ENCODE results near the gene DCP2.
A peak's percentile ranks its signal among the peaks of the same experiment; 100 is the strongest.
"Not testable (repeated sequence)": the region's sequence is repeated elsewhere in the genome, so short reads cannot be mapped to it uniquely, and the experiment has no call there.

The DCP2 gene

GRCh38 chr5:112976432-112977309, at the start of gene DCP2:
Gene DCP2 (plus strand): TSS chr5:112976798. CDS start chr5:112976934, 136 bp downstream.
- DNase-seq (ENCODE audit: low read depth) = peak; percentile 98

DNA sequence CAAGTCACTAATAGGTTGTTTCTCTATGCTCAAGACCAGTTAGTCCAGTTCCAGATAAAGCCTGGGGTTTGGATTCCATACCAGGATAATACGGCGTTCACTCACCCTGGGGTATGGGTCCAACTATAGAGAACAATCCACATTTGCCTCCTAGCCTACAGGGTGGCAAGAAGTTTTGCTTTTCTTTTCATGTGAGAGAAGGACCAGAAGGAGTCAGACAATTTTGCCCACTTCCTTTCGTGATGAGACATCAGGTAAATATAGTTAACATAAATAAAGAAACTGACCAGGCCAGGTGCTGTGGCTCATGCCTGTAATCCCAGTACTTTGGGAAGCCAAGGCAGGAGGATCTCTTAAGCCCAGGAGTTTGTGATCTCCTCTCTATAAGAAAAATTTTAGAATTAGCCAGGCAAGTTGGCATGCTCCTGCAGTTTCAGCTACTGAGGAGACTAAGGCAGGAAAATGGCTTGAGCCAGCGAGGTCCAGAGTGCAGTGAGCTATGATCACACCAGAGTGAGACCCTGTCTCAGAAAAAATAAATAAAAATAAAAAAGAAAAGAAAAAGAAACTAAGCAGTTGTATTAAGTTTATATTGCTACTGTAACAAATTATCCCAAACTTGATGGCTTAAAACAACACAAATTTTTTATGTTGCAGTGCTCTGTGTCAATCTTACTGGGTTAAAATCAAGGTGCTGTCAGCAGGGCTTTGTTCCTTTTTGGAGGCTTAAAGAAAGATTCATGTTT, 47.1 kb upstream of the DCP2 start:
- DNase-seq (ENCODE audit: low read depth) = no peak

- DNase-seq (ENCODE audit: low read depth) = no peak
These were observed 46.6 kb upstream of the DCP2 start for GRCh38 chr5:112930082-112930344.

DNA sequence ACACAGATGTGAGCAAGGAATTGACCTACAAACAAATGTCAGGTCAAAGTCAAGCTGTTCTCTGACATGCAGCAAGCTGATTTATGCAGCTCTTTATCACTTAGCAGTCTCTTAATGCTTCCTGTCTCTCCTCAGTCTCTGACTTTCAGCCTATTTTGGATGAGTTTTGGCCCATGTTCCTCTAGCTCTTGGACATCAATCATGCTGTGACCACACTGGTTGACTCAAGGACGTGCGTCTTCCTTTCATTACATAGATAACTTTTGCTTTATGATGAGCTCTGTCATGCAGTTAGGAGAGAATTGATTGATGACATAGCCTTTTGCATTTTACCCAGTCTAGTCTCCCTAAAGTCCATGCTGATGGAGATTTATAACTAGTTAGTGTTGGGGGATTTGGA, 45.1 kb upstream of the DCP2 start:
- peak; percentile 39 for DNase-seq (ENCODE audit: low read depth)

- no peak for DNase-seq (ENCODE audit: low read depth)
These were observed 43.5 kb upstream of the DCP2 start for GRCh38 chr5:112933105-112933504.

- DNase-seq (ENCODE audit: low read depth) = peak; percentile 80
These were observed 42.8 kb upstream of the DCP2 start for GRCh38 chr5:112933651-112934365.

GRCh38 chr5:112934366-112934663, 42.3 kb upstream of the DCP2 start:
- DNase-seq (ENCODE audit: low read depth) = no peak

GRCh38 chr5:112935675-112936074, 40.9 kb upstream of the DCP2 start:
- DNase-seq (ENCODE audit: low read depth) = no peak

- DNase-seq (ENCODE audit: low read depth) = no peak
These were observed 38.3 kb upstream of the DCP2 start for GRCh38 chr5:112938286-112938685.

- no peak for DNase-seq (ENCODE audit: low read depth)
These were observed 35.9 kb upstream of the DCP2 start for GRCh38 chr5:112940670-112941069.

DNA sequence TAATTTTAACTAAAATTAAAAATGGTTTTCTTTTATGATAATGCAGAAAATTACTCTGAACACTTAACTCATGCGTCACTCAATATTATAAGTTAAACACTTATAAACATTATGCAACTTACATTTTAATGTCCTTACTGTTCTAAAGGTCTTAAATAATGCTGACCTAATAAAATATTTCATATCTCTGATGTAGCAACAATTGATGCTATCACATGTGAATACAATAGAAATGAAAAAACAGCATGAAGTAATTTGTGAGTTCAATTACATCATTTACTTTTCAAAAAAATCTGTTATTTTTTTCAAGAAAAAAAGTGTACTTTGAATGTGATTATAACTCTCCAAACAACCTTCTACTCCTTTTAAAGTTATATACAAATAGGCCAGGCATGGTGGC, 28.1 kb upstream of the DCP2 start:
- DNase-seq (ENCODE audit: low read depth) = no peak

- DNase-seq (ENCODE audit: low read depth) = no peak
These were observed 25.4 kb upstream of the DCP2 start for GRCh38 chr5:112951124-112951702.

- no peak for DNase-seq (ENCODE audit: low read depth)
These were observed 20.0 kb upstream of the DCP2 start for GRCh38 chr5:112956606-112957005.

DNA sequence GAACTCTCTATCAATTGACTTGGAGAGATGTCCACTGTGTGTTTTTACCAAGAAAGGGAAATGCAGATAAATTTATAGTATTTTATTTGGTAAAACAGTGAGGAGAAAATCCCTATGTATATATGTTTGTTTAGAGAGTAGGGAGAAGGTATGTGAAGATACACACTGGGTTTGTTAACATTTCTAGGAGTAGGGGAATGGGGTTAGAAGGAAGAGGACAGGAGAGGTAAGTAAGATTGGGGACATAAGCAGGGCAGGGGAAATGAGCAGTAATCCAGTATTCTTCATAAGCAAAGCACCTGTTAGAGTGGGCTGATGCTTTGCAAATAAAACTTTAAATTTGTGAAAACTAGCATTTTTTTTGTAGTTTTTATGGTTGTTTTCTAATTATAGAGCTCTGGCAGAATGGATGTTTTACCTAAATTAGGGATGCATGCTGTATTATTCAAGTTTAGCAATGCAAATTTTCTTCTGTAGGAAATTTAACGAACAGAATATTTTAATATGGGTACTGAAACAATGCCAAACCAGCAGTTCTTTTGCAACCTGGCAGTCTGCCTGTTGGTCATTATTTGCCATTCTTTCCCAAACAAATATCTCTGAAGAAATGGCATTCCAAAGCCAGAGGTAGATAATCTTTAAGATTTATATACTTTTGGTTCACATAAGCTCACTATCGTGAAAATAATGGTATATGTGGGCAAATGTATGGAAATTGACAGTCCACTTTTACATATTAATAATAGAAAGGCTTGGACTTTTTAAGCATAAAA, 19.4 kb upstream of the DCP2 start:
- DNase-seq (ENCODE audit: low read depth) = no peak

GRCh38 chr5:112958093-112959088, 18.2 kb upstream of the DCP2 start:
- peak; percentile 88 for DNase-seq (ENCODE audit: low read depth)

DNA sequence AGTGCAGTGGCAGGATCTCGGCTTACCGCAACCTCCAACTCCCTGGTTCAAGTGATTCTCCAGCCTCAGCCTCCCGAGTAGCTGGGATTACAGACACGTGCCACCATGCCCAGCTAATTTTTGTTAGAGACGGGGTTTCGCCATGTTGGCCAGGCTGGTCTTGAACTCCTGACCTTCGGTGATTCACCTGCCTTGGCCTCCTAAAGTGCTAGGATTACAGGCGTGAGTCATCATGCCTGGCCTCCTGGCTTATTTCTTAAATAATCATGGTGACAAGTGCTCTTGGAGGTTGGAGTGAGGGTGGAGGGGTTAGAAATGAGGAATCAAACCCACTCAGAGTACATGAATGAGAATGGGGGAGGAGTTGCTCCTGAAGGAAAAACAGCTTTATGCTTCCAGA, 16.7 kb upstream of the DCP2 start:
- DNase-seq (ENCODE audit: low read depth) = peak; percentile 27

DNA sequence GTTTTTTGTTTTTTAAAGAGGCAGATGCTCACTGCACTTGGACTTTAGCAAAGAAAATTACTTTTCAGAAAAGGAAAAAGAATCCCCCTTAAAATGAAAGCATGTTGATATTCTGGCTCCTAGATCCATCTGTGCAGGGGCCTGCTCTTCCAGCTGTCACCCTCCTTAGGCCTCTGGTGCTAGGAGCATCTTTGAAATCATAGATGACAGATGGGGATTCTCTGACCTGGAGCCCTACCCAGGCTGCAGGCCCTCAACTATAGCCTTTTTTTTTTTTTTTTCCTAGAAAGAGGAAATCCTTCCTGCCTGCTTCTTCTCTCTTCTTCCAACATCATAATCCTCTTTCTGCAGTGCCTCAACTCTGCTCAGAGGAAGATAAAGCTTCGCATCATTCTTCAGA, 16.3 kb upstream of the DCP2 start:
- DNase-seq (ENCODE audit: low read depth) = no peak

DNA sequence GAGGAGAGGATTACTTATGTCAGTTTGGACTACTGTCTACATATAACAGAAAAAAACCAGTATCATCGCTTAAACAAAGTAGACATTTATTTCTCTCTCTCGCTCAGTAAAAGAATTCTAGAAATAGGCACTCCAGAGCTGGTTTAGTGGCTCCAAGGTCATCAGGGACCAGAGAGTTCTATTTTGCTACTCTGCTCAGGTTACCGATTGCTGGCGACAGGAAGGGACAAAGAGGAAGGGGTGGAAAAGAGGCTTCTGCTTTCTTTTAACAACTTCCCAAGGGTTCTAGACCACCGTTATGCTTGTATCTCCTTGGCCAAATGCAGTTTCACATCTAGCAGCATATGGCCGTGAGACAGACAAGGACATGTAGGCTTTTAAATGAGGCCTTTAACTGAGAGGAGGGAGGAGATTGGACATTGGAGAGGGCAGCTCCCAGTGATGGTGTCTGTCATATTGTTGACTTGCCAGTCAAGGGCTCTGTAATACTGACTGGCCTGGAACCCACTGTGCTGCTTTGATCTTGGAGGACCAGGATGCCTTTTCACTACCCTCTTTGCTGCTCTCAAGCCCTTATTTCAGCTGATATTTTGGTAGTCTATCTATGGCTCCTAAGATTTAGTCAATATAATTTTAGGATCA, 15.6 kb upstream of the DCP2 start:
- no peak for DNase-seq (ENCODE audit: low read depth)

GRCh38 chr5:112963374-112963733, 13.2 kb upstream of the DCP2 start:
- not testable (repeated sequence) for DNase-seq (ENCODE audit: low read depth)

- no peak for DNase-seq (ENCODE audit: low read depth)
These were observed 10.8 kb upstream of the DCP2 start for GRCh38 chr5:112965733-112966306.

All from GM04504 (cell line).